Type B pancreatic cell (in vitro differentiated cells): Measurements from ENCODE around the gene MRGPRE. TPM values are rescaled to one million over a fixed set of nuclear protein-coding genes. Genes with fewer than 3 reads are reported as not detected.

ENCODE experiments used
- DNase-seq: peaks from one replicate; pipeline ENCODE4 v3.0.0; 2021; ENCODE audit warnings: mixed read lengths; ENCODE audit not compliant: unreplicated experiment; ENCODE audit errors: extremely low spot score
- H3K27ac Mint-ChIP-seq: 2 replicates; pipeline ENCODE4 v1.8.0; 2021; ENCODE audit warnings: mild to moderate bottlenecking, mixed read lengths
- H3K27me3 Mint-ChIP-seq: 2 replicates; pipeline ENCODE4 v1.8.0; 2021; ENCODE audit warnings: mixed read lengths
- H3K36me3 Mint-ChIP-seq: 2 replicates; pipeline ENCODE4 v1.8.0; 2021; ENCODE audit warnings: mixed read lengths
- H3K4me1 Mint-ChIP-seq: one replicate; pipeline ENCODE4 v1.8.0; 2021; ENCODE audit warnings: mixed read lengths; ENCODE audit not compliant: unreplicated experiment
- H3K4me3 Mint-ChIP-seq: 2 replicates; pipeline ENCODE4 v1.8.0; 2021; ENCODE audit warnings: mild to moderate bottlenecking, mixed read lengths
- H3K9me3 Mint-ChIP-seq: 2 replicates; pipeline ENCODE4 v1.8.0; 2021; ENCODE audit warnings: mixed read lengths
- CTCF ChIP-seq: fragments of 200-600 bp; sonication (generic); conservative IDR thresholded peaks from 2 replicates; pipeline ENCODE4 v1.5.0; 2021; ENCODE audit warnings: antibody characterized with exemption, mild to moderate bottlenecking
- total RNA-seq: library from RNA; stranded (reverse); gene quantifications from 2 replicates; pipeline ENCODE4 v1.2.1, GENCODE V29; 2021; ENCODE audit warnings: low replicate concordance

MRGPRE gene
- total RNA-seq, 1 donor from 2014 or later = not detected

GRCh38 chr11:3219281-3219892 lies 12.8 kb downstream of the MRGPRE start:
- Mint-ChIP-seq H3K27ac (peak overlapping the region; percentile 11), H3K27me3 (peaks cover 37% of the 10 kb centered on the region)

GRCh38 chr11:3218483-3219280 lies 13.5 kb downstream of the MRGPRE start, which contains the start of gene MRGPRG:
Gene MRGPRG (minus strand): TSS chr11:3218813. CDS start chr11:3218813, 0 bp downstream.
- Mint-ChIP-seq H3K4me1 (no peaks in the 10 kb centered on the region), H3K9me3 (no peaks in the 10 kb centered on the region), H3K4me3 (no peak within 1 kb of the TSS), H3K36me3 (no peaks in the 10 kb centered on the region), H3K27me3 (peaks cover 39% of the 10 kb centered on the region), H3K27ac (peak within 1 kb of the TSS; percentile 11)
- no peak for TF ChIP-seq CTCF
- DNase-seq = peak; percentile 64

More at GRCh38 chr11:3219281-3219892, 12.8 kb downstream of the MRGPRE start:
- peaks cover under 1% of the 10 kb centered on the region for H3K4me1 Mint-ChIP-seq
- no peaks in the 10 kb centered on the region for H3K36me3 Mint-ChIP-seq
- H3K9me3 Mint-ChIP-seq = no peaks in the 10 kb centered on the region
- H3K4me3 Mint-ChIP-seq = no peak overlapping the region
- TF ChIP-seq CTCF = no peak
- no peak for DNase-seq

DNA sequence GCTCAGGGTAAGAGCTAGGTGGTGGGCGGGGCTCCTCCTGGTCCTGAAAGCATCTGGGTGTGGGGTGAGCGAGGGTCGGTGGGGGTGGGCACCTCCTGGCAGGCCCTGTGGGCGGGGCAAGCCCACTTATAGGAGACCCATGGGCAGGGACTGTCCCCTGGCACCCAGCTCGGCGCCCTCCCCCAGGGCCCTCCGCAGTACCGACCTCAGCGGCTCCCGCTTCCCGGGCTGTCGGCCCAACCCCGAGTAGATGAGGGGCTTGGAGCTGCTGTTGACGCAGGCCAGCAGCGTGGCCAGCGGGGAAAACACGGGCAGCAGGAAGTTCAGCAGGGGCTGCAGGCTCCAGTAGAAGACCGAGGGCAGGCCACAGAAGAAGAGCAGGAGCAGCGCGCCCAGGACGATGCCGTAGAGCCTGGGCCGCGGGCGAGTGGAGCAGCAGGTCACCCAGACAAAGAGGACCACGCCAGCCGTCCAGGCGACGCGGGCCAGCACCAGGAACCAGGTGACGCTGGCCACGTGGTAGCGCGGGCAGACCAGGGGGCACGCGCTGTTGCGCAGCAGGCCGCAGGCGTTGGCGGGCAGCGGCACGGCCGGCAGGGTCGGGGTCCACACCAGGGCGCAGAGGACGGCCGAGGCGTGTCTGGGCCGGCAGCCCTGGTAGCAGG lies 14.3 kb downstream of the MRGPRE start:
- peaks cover 39% of the 10 kb centered on the region for H3K27me3 Mint-ChIP-seq
- peak; percentile 66 for DNase-seq
- H3K27ac Mint-ChIP-seq = no peak overlapping the region
- no peak for TF ChIP-seq CTCF
- H3K36me3 Mint-ChIP-seq = no peaks in the 10 kb centered on the region
- no peaks in the 10 kb centered on the region for H3K9me3 Mint-ChIP-seq
- no peaks in the 10 kb centered on the region for H3K4me1 Mint-ChIP-seq
- H3K4me3 Mint-ChIP-seq = no peak overlapping the region

DNA sequence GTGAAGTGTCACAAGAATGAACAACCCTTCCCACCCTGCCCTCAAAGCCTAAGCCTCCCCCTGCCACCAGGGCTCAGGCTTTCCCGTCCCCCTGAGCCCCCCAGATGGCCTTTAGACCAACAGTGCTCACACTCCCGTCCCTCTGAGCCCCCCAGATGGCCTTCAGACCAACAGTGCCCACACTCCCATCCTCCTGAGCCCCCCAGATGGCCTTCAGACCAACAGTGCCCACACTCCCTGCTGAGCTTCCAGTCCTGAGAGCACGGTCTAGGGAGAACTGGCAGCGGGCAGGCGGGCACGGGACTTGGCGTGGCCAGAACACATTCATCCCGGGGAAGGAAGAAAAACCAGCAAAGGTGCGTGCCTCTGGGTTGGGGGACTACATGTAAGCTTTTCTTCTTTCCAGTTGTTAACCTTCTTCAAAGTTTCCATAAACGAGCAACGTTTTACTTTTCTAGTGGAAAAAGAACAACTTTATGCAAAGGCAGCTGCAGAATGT lies 16.1 kb downstream of the MRGPRE start:
- Mint-ChIP-seq H3K36me3 (no peaks in the 10 kb centered on the region), H3K27me3 (peaks cover 44% of the 10 kb centered on the region), H3K9me3 (peaks cover 6% of the 10 kb centered on the region), H3K4me3 (no peak overlapping the region), H3K4me1 (no peaks in the 10 kb centered on the region), H3K27ac (no peak overlapping the region)
- DNase-seq = no peak
- TF ChIP-seq CTCF = no peak

- TF ChIP-seq CTCF = no peak
- H3K27me3 Mint-ChIP-seq = peaks cover 44% of the 10 kb centered on the region
Measured at GRCh38 chr11:3215346-3216026, 16.7 kb downstream of the MRGPRE start.

More at GRCh38 chr11:3215346-3216026, 16.7 kb downstream of the MRGPRE start:
- Mint-ChIP-seq H3K27ac (no peak overlapping the region), H3K4me1 (no peaks in the 10 kb centered on the region), H3K9me3 (peaks cover 6% of the 10 kb centered on the region), H3K36me3 (no peaks in the 10 kb centered on the region), H3K4me3 (no peak overlapping the region)
- DNase-seq = no peak
